NB4 (cell line): ENCODE data around the gene FABP7.

Source experiments
- DNase-seq: peaks from one replicate; pipeline ENCODE4 v3.0.0; 2010; ENCODE audit warnings: low read depth
- H3K4me3 ChIP-seq: one replicate; pipeline ENCODE4 v1.5.1; 2011; ENCODE audit warnings: mild to moderate bottlenecking, low read depth, low read length, moderate library complexity
- CTCF ChIP-seq: IDR thresholded peaks from one replicate; pipeline ENCODE4 v1.5.1; 2012; ENCODE audit warnings: low read depth, low read length
- MAX ChIP-seq: IDR thresholded peaks from 2 replicates; pipeline ENCODE4 v1.6.1; 2011; ENCODE audit warnings: low read depth, low read length
- MYC ChIP-seq: IDR thresholded peaks from 2 replicates; pipeline ENCODE4 v1.6.1; 2011; ENCODE audit warnings: low read depth, low read length
- POLR2A ChIP-seq: IDR thresholded peaks from 2 replicates; pipeline ENCODE4 v1.6.1; 2011; ENCODE audit warnings: mild to moderate bottlenecking; ENCODE audit not compliant: insufficient read length; ENCODE audit errors: extremely low read depth

The FABP7 gene

GRCh38 chr6:122779667-122780066, at the start of gene FABP7:
FABP7 (plus strand) TSS chr6:122779716; CDS start chr6:122779795, 79 bp downstream.
- DNase-seq, result no peak
- TF ChIP-seq POLR2A, result no peak
- TF ChIP-seq CTCF, result no peak
- TF ChIP-seq MAX, result no peak
- H3K4me3 ChIP-seq, result no peak within 1 kb of the TSS

- DNase-seq, result no peak
- TF ChIP-seq CTCF, result no peak
- TF ChIP-seq POLR2A, result no peak
- TF ChIP-seq MAX, result no peak
- H3K4me3 ChIP-seq, result no peak overlapping the region
Observed at GRCh38 chr6:122730334-122730733, 49.2 kb upstream of the FABP7 start.

- no peak overlapping the region for H3K4me3 ChIP-seq
- TF ChIP-seq CTCF (peak; percentile 40), MAX (no peak)
- peak; percentile 53 for DNase-seq
Observed at GRCh38 chr6:122730775-122731386, 48.6 kb upstream of the FABP7 start.

- H3K4me3 ChIP-seq, result no peak overlapping the region
- no peak for TF ChIP-seq POLR2A
- TF ChIP-seq CTCF, result no peak
- DNase-seq, result no peak
Observed at GRCh38 chr6:122733259-122733658, 46.3 kb upstream of the FABP7 start.

GRCh38 chr6:122734529-122735395, 44.8 kb upstream of the FABP7 start:
- TF ChIP-seq MAX (no peak), CTCF (no peak), POLR2A (no peak), MYC (no peak)
- H3K4me3 ChIP-seq, result no peak overlapping the region
- no peak for DNase-seq

GRCh38 chr6:122735582-122735981, 43.9 kb upstream of the FABP7 start:
- no peak for DNase-seq
- TF ChIP-seq CTCF (no peak), POLR2A (no peak), MAX (no peak), MYC (no peak)
- H3K4me3 ChIP-seq, result no peak overlapping the region
